Heart right ventricle (tissue), 16 donors: Measurements from ENCODE around the gene VAC14. TPM values are rescaled to one million over a fixed set of nuclear protein-coding genes. Genes with fewer than 3 reads are reported as not detected.

ENCODE experiments used
- ATAC-seq, 8 donors: fragments of 200-7000 bp; cut with Tn5 transposase; one replicate each; pipeline ENCODE4 v1.9.1; 2020; ENCODE audit warnings: mild to moderate bottlenecking in 8 of 8, moderate library complexity in 8 of 8, moderate number of reproducible peaks in 1 of 8
- DNase-seq, 2 donors: peaks; one replicate each; pipeline ENCODE4 v3.0.0-alpha.2; 2020
- H3K27ac ChIP-seq, 10 donors: fragments of 200-600 bp; sonication (generic) in 2 of 10; one replicate each; pipeline versions ENCODE4 v1.5.0 to v1.8.0; 2020 to 2022; ENCODE audit warnings: mild to moderate bottlenecking in 3 of 10
- H3K27me3 ChIP-seq, 7 donors: fragments of 200-600 bp; one replicate each; pipeline ENCODE4 v1.8.0; 2021 to 2022; ENCODE audit warnings: mild to moderate bottlenecking in 2 of 7
- H3K36me3 ChIP-seq, 9 donors: fragments of 200-600 bp; sonication (generic) in 1 of 9; one replicate each; pipeline versions ENCODE4 v1.5.0 to v1.8.0; 2020 to 2022; ENCODE audit warnings: mild to moderate bottlenecking in 2 of 9
- H3K4me1 ChIP-seq, 9 donors: fragments of 200-600 bp; sonication (generic) in 1 of 9; one replicate each; pipeline versions ENCODE4 v1.5.0 to v1.8.0; 2020 to 2022; ENCODE audit warnings: mild to moderate bottlenecking in 4 of 9
- H3K4me3 ChIP-seq, 10 donors: fragments of 200-600 bp; sonication (generic) in 2 of 10; one replicate each; pipeline versions ENCODE4 v1.5.0 to v1.8.0; 2020 to 2022; ENCODE audit warnings: mild to moderate bottlenecking in 7 of 10, moderate library complexity in 2 of 10
- H3K9me3 ChIP-seq, 11 donors: fragments of 200-600 bp in 10 of 11; sonication (generic) in 2 of 11; one replicate each; pipeline versions ENCODE4 v1.5.0 to v1.8.0; 2013 to 2022; ENCODE audit warnings: mild to moderate bottlenecking in 2 of 11, control low read depth in 1 of 11, moderate library complexity in 1 of 11
- CTCF ChIP-seq, 9 donors: fragments of 200-600 bp; sonication (generic) in 2 of 9; IDR thresholded peaks; one replicate each; pipeline versions ENCODE4 v1.5.0 to v1.8.0; 2021 to 2022; ENCODE audit warnings: antibody characterized with exemption in 9 of 9, mild to moderate bottlenecking in 5 of 9, moderate library complexity in 1 of 9
- WGBS, 2 donors: extraction: QIAGEN DNeasy Blood & Tissue Kit; methylation state at CpG; one replicate each; pipeline ENCODE4 v1.1.7; 2013; ENCODE audit warnings: inconsistent platforms in 1 of 2; 5-methylcytosine and 5-hydroxymethylcytosine counted together
- intact Hi-C, 10 donors: fragments of 100-400 bp; cut with DNase I; formaldehyde crosslinking; loops; one replicate each; pipeline versions ENCODE4 v1.11.1 to v1.14.2; 2022
- polyA plus RNA-seq, 2 donors: library from polyadenylated mRNA; stranded (reverse); fragments of 200-250 nt; gene quantifications; one replicate each; pipeline ENCODE4 v1.2.3, GENCODE V29; 2013
- total RNA-seq, 10 donors: library from RNA; stranded (reverse); fragmentation: NEBNext Ultra II Directional in 3 of 10; extraction: Animal tissue kit (Norgen Biotek cat#: 25700) in 3 of 10; gene quantifications; one replicate each; pipeline versions ENCODE4 v1.2.1 to v1.2.4, GENCODE V29; 2021 to 2023
- donor health status: Arrhythmogenic right ventricular cardiomyopathy.
- donor health status: ischemic (EF 13 %, LVEDD 7.1; RV severe dilation, severe dysfunction).
- donor health status: healthy with polysubstance abuse.
- donor health status: DM: no; HTN: yes; CAD: no.
- donor health status: DM: no; HTN: no; CAD: no.
- donor health status: ischemic (EF 25% LVEDD 6.9; RV normal size, moderate dysfunction).
- donor health status: ischemic (EF 25% LVEDD 5.7; RV mildly dilated, moderate dysfunction).
- donor health status: healthy.
- donor health status: DM: yes; HTN: yes; CAD: no.
- donor health status: Ischemic cardiomyopathy.
- donor health status: ischemic (EF 35%, LVEDD 5.7; RV mildly dilated, moderate dysfunction).
- donor health status: nonischemic (EF 11% LVEDD 7.7; RV severe dilation, severe dysfunction).
- donor health status: DM: yes; HTN: yes; CAD: no.
- donor health status: PGD.
- donor health status: ischemic (EF 29% LVEDD 5.4; RV normal size, mild dysfunction).
- donor health status: nonischemic (EF 23%, LVEDD 6.1; RV moderate dilation, normal function).

VAC14 gene
- total and polyA plus RNA-seq, 12 donors: 19.2 to 43.7 (median 23.2) TPM

- no peak for TF ChIP-seq CTCF (IDR thresholded peaks at IDR 0.05)
- intact Hi-C loops: loop anchor here in 2 of 10 donors (5.0 to 10.0 kb wide), 2 partner anchors 69 to 416 kb away; no protein-coding TSS in a partner anchor
- 28 to 35% methylated on average over 13 of the region's 13 CpGs for WGBS, 2 donors
- Histone ChIP-seq H3K4me1 (peaks cover 30 to 68% (median 54%) of the 10 kb centered on the region in 9 donors), H3K9me3 (no peaks in the 10 kb centered on the region), H3K36me3 (peaks cover 0 to 17% (median 0%) of the 10 kb centered on the region in 9 donors), H3K4me3 (no peak overlapping the region), H3K27me3 (no peaks in the 10 kb centered on the region), H3K27ac (peak overlapping the region in 9 of 10 donors; percentile 55 to 82 (median 65))
- peak; percentile 69 to 70 for DNase-seq
- peak; percentile 57 to 78 (median 68) for ATAC-seq
Observed at GRCh38 chr16:70750893-70751467, 50.0 kb downstream of the VAC14 start.

GRCh38 chr16:70749681-70750601, 51.0 kb downstream of the VAC14 start:
- DNase-seq (peak in 1 of 2 donors; percentile 38), ATAC-seq (no peak)
- H3K27me3 ChIP-seq: no peaks in the 10 kb centered on the region
- WGBS, 2 donors: 81 to 85% methylated on average over 16 of the region's 16 CpGs
- peak overlapping the region in 9 of 10 donors; percentile 30 to 82 (median 65) for H3K27ac ChIP-seq
- no peak overlapping the region for H3K4me3 ChIP-seq
- no peak for TF ChIP-seq CTCF (IDR thresholded peaks at IDR 0.05)
- no peaks in the 10 kb centered on the region for H3K9me3 ChIP-seq
- intact Hi-C loops: loop anchor here in 4 of 10 donors (5.0 to 10.0 kb wide), 3 partner anchors 65 to 415 kb away; partner anchors contain the start of gene MTSS2 (in 2 of the 4)
- H3K36me3 ChIP-seq: peaks cover 0 to 10% (median 0%) of the 10 kb centered on the region in 9 donors
- peaks cover 32 to 73% (median 59%) of the 10 kb centered on the region in 9 donors for H3K4me1 ChIP-seq

GRCh38 chr16:70749006-70749678, 51.8 kb downstream of the VAC14 start:
- DNase-seq: no peak
- H3K4me1 ChIP-seq: peaks cover 32 to 75% (median 59%) of the 10 kb centered on the region in 9 donors
- no peaks in the 10 kb centered on the region for H3K9me3 ChIP-seq
- no peak for ATAC-seq
- H3K4me3 ChIP-seq: no peak overlapping the region
- H3K36me3 ChIP-seq: peaks cover 0 to 10% (median 0%) of the 10 kb centered on the region in 9 donors
- intact Hi-C loops: loop anchor here in 2 of 10 donors (10.0 kb wide), 1 partner anchor 64 kb away; the partner anchor contains the start of gene MTSS2 (in 2 of the 2)
- no peak for TF ChIP-seq CTCF (IDR thresholded peaks at IDR 0.05)
- no peaks in the 10 kb centered on the region for H3K27me3 ChIP-seq
- peak overlapping the region in 2 of 10 donors; percentile 9 to 67 for H3K27ac ChIP-seq
- 89 to 93% methylated on average over 9 of the region's 9 CpGs for WGBS, 2 donors
